Motor neuron (in vitro differentiated cells): ENCODE measurements around the gene SEMA4C. TPM values are rescaled to one million over a fixed set of nuclear protein-coding genes. Genes with fewer than 3 reads are reported as not detected.
A peak's percentile ranks its signal among the peaks of the same experiment; 100 is the strongest.

Source experiments
- ATAC-seq, 8 experiments: fragments of 200-7000 bp; cut with Tn5 transposase; replicated peaks in 6 of 8; 2 replicates each; pipeline ENCODE4 v1.8.0; 2021; ENCODE audit warnings: mild to moderate bottlenecking in 8 of 8, moderate library complexity in 8 of 8
- H3K27ac ChIP-seq, 2 donors: fragments of 250-450 bp; sonication (Bioruptor Pico); 2 replicates each; pipeline ENCODE4 v1.9.0; 2021; ENCODE audit warnings: antibody characterized with exemption in 2 of 2, mild to moderate bottlenecking in 2 of 2, moderate library complexity in 1 of 2
- H3K4me1 ChIP-seq, 2 donors: fragments of 250-450 bp; sonication (Bioruptor Pico); replicated peaks in 1 of 2; 2 replicates each; pipeline ENCODE4 v1.6.1; 2021; ENCODE audit warnings: antibody characterized with exemption in 2 of 2, mild to moderate bottlenecking in 2 of 2, moderate library complexity in 1 of 2
- H3K4me3 ChIP-seq, 5 donors: fragments of 250-450 bp; sonication (Bioruptor Pico); 2 replicates each; pipeline ENCODE4 v1.9.0; 2021; ENCODE audit warnings: antibody characterized with exemption in 5 of 5, mild to moderate bottlenecking in 5 of 5, moderate library complexity in 4 of 5
- WGBS, 10 experiments: fragments of 450-650 bp; shearing (Covaris generic); methylation state at CpG; one replicate each; pipeline ENCODE4 v1.0.0; 2022; 5-methylcytosine and 5-hydroxymethylcytosine counted together
- in situ Hi-C, 9 experiments: fragments of 400-800 bp; cut with MboI; loops; one replicate each; pipeline ENCODE4 v1.15.0; 2021; ENCODE audit warnings: low sequenced_read_pairs in 9 of 9, low pct_unique_long_range_greater_than_20kb in 2 of 9; ENCODE audit not compliant: unreplicated experiment in 9 of 9
- total RNA-seq, 8 experiments: library from RNA; unstranded; fragments of 300-600 nt; gene quantifications; 2 replicates each; pipeline versions ENCODE4 v1.2.3 to v1.2.4, GENCODE V29; 2022

Gene SEMA4C
- total RNA-seq, 8 experiments from 2014 or later: 11.8 to 56.4 (median 27.9) TPM

- H3K4me1 ChIP-seq: peaks cover 14 to 24% of the 10 kb centered on the region in 2 donors
- H3K4me3 ChIP-seq: no peak overlapping the region
- in situ Hi-C loops: no loop called here
- no peak overlapping the region for H3K27ac ChIP-seq
- ATAC-seq: no peak
- WGBS, 10 experiments: 47 to 100% (median 90%) methylated on average over 1 to 7 of the region's 9 CpGs; no CpG with 5 or more reads in 5 of the 10 experiments
Observed at GRCh38 chr2:96883306-96883705, 13.4 kb upstream of the SEMA4C start.

- WGBS, 10 experiments: 70 to 96% (median 80%) methylated on average over 1 to 5 of the region's 8 CpGs; no CpG with 5 or more reads in 5 of the 10 experiments
- no peak for ATAC-seq
- Histone ChIP-seq H3K4me1 (peaks cover 14 to 23% of the 10 kb centered on the region in 2 donors), H3K27ac (no peak overlapping the region), H3K4me3 (no peak overlapping the region)
- in situ Hi-C loops: no loop called here
Observed at GRCh38 chr2:96882906-96883305, 13.0 kb upstream of the SEMA4C start.

GRCh38 chr2:96882230-96882629, 12.3 kb upstream of the SEMA4C start:
- WGBS, 10 experiments: 20 to 60% (median 58%) methylated on average over 1 to 2 of the region's 12 CpGs; no CpG with 5 or more reads in 6 of the 10 experiments
- peak overlapping the region in 1 of 2 donors; percentile 8 for H3K27ac ChIP-seq
- in situ Hi-C loops: no loop called here
- no peak overlapping the region for H3K4me3 ChIP-seq
- H3K4me1 ChIP-seq: peaks cover 14 to 18% of the 10 kb centered on the region in 2 donors
- ATAC-seq: peak in 6 of 8 experiments; percentile 10 to 73 (median 68)

- Histone ChIP-seq H3K4me1 (peaks cover 15 to 20% of the 10 kb centered on the region in 2 donors), H3K4me3 (no peak overlapping the region), H3K27ac (peak overlapping the region in 1 of 2 donors; percentile 8)
- peak in 7 of 8 experiments; percentile 27 to 73 (median 61) for ATAC-seq
- in situ Hi-C loops: no loop called here
- 13 to 55% (median 31%) methylated on average over 2 to 8 of the region's 10 CpGs; no CpG with 5 or more reads in 4 of the 10 experiments for WGBS, 10 experiments
Observed at GRCh38 chr2:96881349-96882195, 11.7 kb upstream of the SEMA4C start.

GRCh38 chr2:96880891-96881273, 11.0 kb upstream of the SEMA4C start:
- Histone ChIP-seq H3K27ac (no peak overlapping the region), H3K4me1 (peaks cover 22 to 27% of the 10 kb centered on the region in 2 donors), H3K4me3 (no peak overlapping the region)
- ATAC-seq: no peak
- WGBS, 10 experiments: 29 to 100% (median 95%) methylated on average over 1 to 4 of the region's 6 CpGs; no CpG with 5 or more reads in 4 of the 10 experiments
- in situ Hi-C loops: no loop called here

- WGBS, 10 experiments: 90 to 100% (median 98%) methylated on average over 1 to 8 of the region's 18 CpGs; no CpG with 5 or more reads in 5 of the 10 experiments
- in situ Hi-C loops: no loop called here
- Histone ChIP-seq H3K4me3 (no peak overlapping the region), H3K27ac (no peak overlapping the region), H3K4me1 (peaks cover 31 to 35% of the 10 kb centered on the region in 2 donors)
- ATAC-seq: no peak
Observed at GRCh38 chr2:96879545-96880040, 9.7 kb upstream of the SEMA4C start.

- WGBS, 10 experiments: 80 to 100% (median 92%) methylated on average over 1 to 8 of the region's 22 CpGs; no CpG with 5 or more reads in 4 of the 10 experiments
- in situ Hi-C loops: no loop called here
- no peak overlapping the region for H3K4me3 ChIP-seq
- peaks cover 31 to 35% of the 10 kb centered on the region in 2 donors for H3K4me1 ChIP-seq
- no peak for ATAC-seq
- H3K27ac ChIP-seq: no peak overlapping the region
Observed at GRCh38 chr2:96878796-96879544, 9.1 kb upstream of the SEMA4C start.

- Histone ChIP-seq H3K4me1 (peaks cover 31 to 35% of the 10 kb centered on the region in 2 donors), H3K4me3 (no peak overlapping the region), H3K27ac (no peak overlapping the region)
- in situ Hi-C loops: no loop called here
- ATAC-seq: no peak
- 80 to 100% methylated on average over 1 of the region's 7 CpGs; no CpG with 5 or more reads in 8 of the 10 experiments for WGBS, 10 experiments
Observed at GRCh38 chr2:96878171-96878570, 8.3 kb upstream of the SEMA4C start.

- WGBS, 10 experiments: 30 to 92% (median 68%) methylated on average over 1 to 5 of the region's 15 CpGs; no CpG with 5 or more reads in 6 of the 10 experiments
- in situ Hi-C loops: no loop called here
- H3K4me1 ChIP-seq: peaks cover 31 to 35% of the 10 kb centered on the region in 2 donors
- H3K4me3 ChIP-seq: no peak overlapping the region
- H3K27ac ChIP-seq: no peak overlapping the region
- peak in 2 of 8 experiments; percentile 40 to 42 for ATAC-seq
Observed at GRCh38 chr2:96877631-96878092, 7.8 kb upstream of the SEMA4C start.

GRCh38 chr2:96877042-96877451, 7.2 kb upstream of the SEMA4C start:
- Histone ChIP-seq H3K4me1 (peaks cover 29% of the 10 kb centered on the region in 2 donors), H3K4me3 (no peak overlapping the region), H3K27ac (no peak overlapping the region)
- 50 to 93% (median 80%) methylated on average over 2 to 6 of the region's 6 CpGs; no CpG with 5 or more reads in 5 of the 10 experiments for WGBS, 10 experiments
- ATAC-seq: no peak
- in situ Hi-C loops: no loop called here

GRCh38 chr2:96876269-96877041, 6.6 kb upstream of the SEMA4C start:
- no peak overlapping the region for H3K4me3 ChIP-seq
- ATAC-seq: no peak
- peaks cover 23 to 24% of the 10 kb centered on the region in 2 donors for H3K4me1 ChIP-seq
- in situ Hi-C loops: no loop called here
- 79 to 100% (median 83%) methylated on average over 1 to 11 of the region's 16 CpGs; no CpG with 5 or more reads in 5 of the 10 experiments for WGBS, 10 experiments
- H3K27ac ChIP-seq: peak overlapping the region; percentile 18 to 45
